CMK (cell line): Measurements from ENCODE around the gene AGTRAP.

Experiments used
- DNase-seq: peaks from one replicate; pipeline ENCODE4 v3.0.0-alpha.2; 2010; ENCODE audit warnings: low read depth

AGTRAP gene

GRCh38 chr1:11706292-11706691 is 29.6 kb upstream of the AGTRAP start:
- DNase-seq: no peak

DNA sequence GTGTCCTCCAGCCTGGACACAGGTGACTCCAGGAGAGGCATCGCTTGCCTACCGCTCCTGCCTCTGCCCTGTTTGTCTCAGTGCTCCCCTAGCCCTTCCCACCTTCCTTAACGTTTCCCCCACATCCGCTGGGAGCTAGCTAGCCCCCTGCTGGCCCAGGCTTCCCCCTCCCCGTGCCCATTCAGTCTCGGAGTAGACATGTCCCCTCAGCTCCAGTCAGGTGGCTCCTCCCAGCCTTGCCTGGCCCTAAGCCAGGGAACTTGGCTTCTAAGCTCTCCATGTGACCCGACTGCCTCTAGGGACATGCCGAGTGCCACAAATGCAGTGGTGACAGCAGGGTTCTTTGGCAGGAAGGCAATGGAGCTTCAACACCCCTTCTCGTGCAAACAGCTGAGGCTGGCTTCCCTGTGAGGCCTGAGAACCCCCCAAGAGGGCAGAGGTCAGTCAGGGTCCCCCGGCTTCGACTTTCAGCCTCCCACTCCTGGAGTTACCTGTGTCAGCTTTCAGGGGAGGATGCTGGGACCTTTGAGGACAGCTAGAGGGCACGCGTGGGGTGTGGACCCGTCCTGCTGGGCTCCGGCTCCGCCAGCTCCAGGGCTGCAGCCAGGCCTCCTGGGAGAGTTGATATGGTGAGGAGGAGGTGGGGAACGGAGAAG is 28.2 kb upstream of the AGTRAP start:
- DNase-seq: no peak

- DNase-seq: no peak
These were observed 27.2 kb upstream of the AGTRAP start for GRCh38 chr1:11708554-11709350.

DNA sequence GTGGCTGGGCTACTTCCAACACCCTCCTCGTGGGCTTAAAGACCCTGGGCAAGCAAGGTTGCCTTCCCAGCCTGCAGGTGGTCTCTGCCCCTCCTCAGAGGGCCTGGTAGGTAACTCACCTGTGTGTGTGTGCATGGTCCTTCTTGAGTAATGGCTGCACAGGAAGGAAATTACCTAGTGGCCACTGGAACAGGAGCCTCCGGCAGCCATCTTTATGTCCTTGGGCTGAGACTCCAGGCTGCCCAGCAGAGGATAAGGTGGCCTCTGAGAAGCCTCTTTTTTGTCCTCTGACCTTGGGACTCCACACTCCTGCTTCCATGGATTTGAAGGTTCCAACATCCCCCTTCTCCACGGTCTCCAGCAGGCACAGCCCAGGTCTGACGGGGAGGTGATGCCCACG is 24.4 kb upstream of the AGTRAP start:
- no peak for DNase-seq

DNA sequence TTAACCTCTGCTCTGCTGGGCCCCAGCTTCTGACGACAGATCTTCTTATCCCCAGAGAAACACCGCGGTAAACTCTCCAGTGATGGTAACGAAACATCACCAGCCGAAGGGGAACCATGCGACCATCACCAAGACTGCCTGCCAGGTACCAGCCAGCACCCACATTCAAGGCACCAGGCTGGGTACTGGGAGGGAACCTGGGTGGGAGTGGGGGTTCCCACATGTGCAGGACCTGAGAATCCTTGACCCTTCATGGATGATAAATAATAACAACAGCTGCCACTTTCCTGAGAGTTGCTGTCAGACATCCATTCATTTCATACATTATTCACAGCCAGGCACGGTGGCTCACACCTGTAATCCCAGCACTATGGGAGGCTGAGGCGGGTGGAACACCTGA is 23.7 kb upstream of the AGTRAP start:
- no peak for DNase-seq

DNA sequence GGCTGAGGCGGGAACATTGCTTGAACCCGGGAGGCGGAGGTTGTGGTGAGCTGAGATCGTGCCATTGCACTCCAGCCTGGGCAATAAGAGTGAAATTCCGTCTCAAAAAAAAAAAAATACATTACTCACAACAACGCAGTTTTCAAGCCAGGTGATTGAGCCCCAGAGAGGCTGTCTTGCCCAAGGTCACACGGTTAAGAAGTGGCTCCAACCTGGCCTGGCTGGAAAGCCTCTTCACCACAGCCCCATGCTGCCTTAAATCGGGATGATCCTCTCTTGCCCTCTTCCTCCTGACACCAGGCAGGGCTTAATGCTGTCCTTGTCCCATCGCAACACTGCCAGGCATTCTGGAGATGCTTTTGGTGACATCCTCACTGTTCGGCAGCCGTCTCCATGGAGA is 22.8 kb upstream of the AGTRAP start:
- no peak for DNase-seq

GRCh38 chr1:11714831-11715575 is 20.9 kb upstream of the AGTRAP start:
- no peak for DNase-seq

DNA sequence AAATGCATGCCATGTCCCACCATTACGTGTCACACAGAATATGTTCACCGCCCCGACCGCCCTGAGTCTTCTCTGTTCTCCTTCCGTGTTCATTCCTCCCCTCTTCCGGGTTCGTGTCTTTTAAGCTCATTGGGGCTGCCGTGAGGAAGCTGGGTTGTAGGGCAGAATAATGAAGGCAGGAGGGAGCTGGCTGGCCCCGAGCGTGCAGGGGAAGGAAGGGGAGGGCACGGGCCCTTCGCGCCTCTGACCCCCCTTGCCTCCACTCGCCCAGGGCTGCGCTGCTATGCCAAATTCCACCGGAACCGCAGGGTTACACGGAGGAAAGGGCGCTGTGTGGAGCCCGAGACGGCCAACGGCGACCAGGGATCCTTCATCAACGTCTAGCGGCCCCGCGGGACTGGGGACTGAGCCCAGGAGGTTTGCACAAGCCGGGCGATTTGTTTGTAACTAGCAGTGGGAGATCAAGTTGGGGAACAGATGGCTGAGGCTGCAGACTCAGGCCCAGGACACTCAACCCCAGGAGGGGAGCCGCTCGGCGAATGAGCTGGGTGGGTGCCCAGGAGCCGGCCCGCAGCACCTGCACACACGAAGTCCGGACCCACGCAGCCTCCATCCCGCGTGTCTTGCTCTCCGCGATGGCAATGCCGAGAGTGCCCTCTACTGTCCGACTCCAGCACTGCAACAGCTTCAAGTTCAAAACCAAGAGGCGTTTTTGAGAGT is 16.5 kb upstream of the AGTRAP start:
- peak; percentile 57 for DNase-seq

DNA sequence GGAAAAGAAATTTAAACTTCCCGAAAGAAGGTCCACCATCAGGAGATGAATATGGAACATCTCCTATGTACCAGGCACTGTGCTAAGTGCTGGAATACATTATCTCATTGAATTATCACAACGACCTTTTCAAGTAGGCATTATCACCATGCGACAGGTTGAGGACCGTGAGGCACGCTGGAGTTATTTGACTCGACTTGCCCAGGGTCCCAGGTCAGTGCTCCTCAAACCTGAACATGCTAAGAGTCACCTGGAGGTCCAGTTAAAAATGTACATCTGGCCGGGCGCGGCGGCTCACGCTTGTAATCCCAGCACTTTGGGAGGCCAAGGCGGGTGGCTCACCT is 15.9 kb upstream of the AGTRAP start:
- no peak for DNase-seq

DNA sequence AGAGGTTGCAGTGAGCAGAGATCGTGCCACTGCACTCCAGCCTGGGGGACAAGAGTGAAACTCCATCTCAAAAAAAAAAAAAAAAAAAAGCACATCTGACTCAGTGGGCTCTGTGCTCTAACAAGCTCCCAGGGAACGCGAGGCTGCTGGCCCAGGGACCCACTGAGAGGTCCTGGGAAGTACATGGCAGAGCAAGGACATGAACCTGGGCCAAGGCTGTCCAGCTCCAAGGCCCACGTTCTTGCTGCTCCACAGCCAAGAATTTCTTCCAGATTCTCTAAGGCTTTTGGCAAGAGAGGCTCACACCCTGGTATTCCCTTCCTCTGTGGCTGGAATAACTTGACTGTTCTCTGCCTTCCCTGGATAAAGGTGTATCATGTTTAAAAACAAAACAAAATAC is 15.4 kb upstream of the AGTRAP start:
- DNase-seq: no peak

DNA sequence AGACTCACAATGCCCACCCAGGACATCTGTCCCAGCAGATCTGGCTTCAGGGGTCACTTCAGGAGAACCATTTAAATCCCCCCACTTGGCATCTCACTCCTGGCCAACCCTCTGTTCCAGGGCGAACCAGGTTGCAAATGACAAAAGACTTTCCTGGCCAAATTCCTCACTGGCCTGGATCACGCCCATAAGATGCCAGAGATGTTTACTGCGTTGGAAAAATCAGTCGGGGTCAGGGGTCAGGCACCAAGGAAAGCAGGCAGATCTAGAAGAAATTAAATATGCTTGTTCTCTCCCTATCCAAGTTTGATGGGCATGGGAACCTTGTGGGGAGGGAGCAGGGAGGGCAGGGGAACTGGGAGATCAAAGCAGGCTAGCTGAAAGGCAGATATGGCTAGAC is 14.6 kb upstream of the AGTRAP start:
- no peak for DNase-seq

GRCh38 chr1:11722538-11722937 is 13.4 kb upstream of the AGTRAP start:
- DNase-seq: no peak

- no peak for DNase-seq
These were observed 10.3 kb upstream of the AGTRAP start for GRCh38 chr1:11725616-11726015.

- no peak for DNase-seq
These were observed 8.8 kb upstream of the AGTRAP start for GRCh38 chr1:11727119-11727518.

GRCh38 chr1:11728126-11728806 is 7.7 kb upstream of the AGTRAP start:
- no peak for DNase-seq

DNA sequence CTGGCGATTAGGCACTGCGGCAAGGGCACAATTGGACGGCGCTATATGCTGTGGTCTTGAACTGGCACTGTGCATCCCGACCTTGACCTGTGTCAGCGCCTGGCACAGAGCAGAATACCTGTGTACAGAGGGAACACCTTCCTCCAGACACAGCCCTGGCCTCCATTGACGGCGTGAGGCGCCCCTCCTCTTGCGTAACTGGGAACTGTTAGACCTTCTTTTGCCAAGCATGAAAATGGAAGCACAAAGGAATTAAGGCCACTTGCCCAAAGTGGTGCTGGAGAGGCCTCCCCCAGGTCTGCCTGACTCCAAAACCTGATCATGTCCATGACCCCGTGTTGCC is 6.8 kb upstream of the AGTRAP start:
- DNase-seq: no peak

GRCh38 chr1:11729498-11730428 is 6.2 kb upstream of the AGTRAP start:
- DNase-seq: peak; percentile 78

DNA sequence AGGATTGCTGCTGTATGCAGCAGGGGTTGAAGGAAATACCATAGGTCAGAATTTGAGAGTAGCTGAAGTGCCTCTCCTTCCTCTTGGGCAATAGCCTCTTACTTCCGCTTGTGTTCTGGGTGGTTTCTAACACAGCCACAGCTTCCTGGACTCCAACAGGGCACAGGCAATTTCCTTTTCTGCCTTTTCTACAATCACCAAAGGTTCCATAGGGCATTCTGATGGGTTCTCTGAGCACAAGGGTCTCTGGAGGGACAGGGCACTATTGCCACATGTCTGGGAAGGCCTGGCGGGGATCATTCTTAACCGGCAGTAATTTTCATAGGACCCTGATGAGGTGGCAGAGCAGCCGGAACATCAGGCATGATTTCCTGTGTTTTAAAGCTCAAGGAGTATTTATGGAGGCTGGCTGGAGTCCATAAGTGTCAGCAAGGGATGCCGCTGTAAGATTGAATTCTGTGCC is 5.5 kb upstream of the AGTRAP start:
- DNase-seq: no peak

DNA sequence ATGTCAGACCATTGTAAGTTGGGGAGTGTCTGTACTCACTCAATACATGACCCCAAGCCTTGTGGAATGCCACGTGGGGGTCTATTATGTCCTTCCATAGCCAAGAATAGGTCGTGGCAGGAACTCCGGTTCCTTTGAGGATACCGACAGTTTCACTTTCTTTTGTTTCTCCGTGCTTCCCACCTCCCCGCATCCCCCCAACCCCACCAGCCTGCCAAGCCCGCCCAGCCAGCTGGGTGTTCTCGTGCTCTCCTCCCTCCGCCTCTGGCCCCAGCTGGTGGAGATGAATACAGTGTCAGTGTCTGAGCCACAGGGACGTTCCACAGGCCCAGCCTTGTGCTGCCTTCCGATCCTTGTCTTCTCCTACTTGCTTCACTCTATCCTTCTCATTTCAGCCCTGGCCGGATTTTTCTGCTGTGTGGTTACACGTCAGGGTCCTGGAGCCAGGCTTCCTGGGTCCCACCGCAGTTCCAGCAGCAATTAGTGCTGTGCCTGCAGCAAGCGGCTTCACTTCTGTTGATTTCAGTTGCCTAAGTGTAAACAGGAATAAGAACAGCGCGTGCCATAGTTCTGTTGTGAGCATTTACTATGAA is 4.1 kb upstream of the AGTRAP start:
- no peak for DNase-seq

- DNase-seq: no peak
These were observed 2.6 kb upstream of the AGTRAP start for GRCh38 chr1:11733306-11733705.

DNA sequence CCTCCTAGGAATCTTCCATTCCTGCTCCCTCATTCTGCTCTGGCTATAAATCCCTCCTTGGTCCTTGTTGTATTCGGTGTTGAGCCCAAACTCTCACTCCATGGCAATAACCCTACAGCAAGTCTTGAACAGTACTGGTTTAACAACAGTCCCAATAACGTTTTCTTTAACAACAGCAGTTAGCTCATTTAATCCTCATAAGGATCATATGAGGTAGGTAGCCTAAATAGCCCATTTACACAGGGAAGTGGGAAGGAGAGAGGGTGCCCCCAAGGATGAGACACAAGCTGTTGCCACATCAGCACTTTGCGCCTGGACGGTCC is 444 bp upstream of the AGTRAP start:
- DNase-seq: no peak
